ENCODE measurements around the gene THBD.
"Not testable (repeated sequence)": the region's sequence is repeated elsewhere in the genome, so short reads cannot be mapped to it uniquely, and the experiment has no call there.

The THBD gene

DNA sequence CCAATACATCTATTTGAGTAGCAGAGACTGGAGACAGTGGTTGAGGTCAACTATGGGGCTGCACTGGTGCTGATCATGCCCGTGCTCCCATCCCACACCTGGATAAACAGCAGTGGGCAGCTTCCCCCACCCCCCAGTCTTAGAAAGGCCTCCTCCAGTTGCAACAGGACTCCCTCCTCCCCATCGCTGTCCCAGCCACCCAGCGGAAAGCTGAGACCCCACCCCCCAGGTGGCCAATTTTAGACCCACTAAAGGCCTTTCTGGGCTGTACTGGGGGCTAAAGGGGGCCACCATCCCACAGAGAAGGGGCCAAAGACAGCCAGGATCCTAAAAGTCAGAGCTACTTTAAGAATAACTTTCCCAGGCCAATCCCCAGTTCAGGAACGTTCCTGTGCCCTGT is 15.6 kb downstream of the THBD start:
- DNase-seq, result no peak

DNA sequence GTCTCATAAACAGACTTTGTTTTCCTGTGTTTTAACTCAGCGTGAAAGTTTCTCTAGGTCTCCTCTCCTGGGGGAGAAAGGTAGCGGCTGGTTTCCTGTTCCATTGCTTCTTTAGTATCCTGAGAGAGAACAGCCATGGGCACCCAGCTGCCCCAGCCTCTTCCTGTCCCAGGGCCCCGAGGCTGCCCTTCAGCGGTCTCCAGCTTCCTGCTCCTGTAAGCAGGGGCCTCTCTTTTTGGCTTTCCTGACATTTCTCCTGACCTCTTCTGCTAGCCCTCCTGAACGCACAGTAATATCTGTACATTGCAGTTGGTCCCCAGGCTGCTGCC is 16.8 kb downstream of the THBD start:
- DNase-seq, result no peak

DNA sequence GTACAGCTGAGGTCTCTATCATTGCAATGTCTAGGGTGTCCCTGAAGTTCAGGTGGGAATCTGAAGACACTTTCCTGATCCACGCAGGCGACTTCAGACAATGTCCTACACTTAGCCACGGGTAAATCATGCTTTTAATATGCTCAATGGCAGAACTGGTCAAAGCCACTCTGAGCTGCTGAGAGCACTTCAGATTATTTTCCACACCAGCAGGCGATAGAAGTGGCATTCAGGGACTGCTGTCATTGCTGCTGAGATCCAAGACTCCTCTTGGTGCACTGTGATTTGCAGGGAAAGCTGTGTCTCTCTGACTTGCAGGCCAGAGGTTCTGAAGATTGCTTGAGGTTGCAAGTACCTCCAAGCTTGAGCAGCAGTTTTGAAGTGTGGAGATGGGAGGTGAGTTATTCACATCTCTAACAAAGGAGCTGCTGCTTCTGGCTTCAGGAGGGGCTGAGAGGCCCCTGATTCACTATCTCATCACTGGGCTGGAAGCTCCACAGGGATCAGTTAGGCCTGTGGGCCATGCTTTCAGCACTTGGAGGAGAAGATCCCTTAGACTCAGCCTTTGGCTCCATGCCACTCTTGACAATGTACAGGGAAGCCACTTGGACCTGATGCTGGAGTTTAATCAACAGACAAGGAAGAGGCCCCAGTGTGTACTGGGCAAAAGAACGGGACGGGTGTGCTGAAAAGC is 17.3 kb downstream of the THBD start:
- DNase-seq, result no peak

DNA sequence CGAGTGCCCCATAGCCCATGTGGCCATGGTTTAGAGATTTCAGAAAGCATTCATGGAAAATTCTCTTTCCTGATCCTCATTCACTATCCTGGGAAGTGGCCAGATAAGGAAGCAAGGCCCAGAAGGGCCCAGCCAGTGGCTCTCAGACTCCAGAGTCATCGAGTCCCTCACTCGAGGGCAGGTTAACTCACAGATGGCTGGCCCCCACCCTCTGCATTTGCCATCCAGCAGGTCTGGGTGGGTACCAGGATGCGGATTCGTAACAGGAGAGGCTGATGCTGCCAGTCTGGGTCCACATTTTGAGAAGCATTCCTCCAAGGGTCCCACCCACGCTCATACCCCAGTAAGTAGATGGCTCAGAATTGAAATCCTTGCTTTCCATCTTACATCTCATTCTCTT is 18.1 kb downstream of the THBD start:
- no peak for DNase-seq

DNA sequence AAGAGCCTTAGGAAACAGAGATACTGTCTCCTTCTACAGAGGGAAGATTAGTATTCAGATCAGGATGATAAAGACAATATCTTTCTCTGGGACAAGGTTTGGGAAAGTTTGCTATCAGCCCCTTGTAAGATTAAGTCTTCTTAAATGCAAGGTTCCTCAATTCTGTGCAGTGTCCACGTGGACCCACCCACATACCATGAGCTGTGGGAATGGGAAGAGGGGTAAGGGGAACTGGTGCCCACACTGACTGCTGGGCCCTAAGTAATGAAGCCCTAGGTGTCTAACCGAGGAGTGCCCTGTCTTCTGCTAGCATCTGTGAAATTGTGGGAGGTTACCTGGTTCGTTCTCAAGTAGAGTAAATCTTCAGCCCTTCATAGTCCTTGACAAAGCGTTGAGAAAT is 20.1 kb downstream of the THBD start:
- DNase-seq, result no peak

DNA sequence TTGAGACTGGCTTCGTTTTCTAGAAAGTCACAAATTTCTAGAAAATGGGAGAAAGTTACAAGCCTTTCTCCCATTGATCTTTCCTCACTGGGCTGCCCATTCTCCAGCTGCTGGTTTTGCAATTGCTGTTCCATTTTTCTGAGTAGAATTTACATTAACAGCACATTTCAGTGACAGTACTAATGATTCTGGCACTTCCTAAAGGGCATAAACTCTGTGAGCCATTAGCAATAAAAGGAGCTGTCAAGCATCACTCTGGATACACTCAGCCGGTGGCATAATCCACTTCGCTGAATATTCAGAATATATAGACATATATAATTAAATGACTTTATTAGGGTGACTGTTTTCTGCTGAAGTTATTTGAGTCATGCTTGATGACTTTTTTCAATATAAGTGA is 21.1 kb downstream of the THBD start:
- no peak for DNase-seq

DNA sequence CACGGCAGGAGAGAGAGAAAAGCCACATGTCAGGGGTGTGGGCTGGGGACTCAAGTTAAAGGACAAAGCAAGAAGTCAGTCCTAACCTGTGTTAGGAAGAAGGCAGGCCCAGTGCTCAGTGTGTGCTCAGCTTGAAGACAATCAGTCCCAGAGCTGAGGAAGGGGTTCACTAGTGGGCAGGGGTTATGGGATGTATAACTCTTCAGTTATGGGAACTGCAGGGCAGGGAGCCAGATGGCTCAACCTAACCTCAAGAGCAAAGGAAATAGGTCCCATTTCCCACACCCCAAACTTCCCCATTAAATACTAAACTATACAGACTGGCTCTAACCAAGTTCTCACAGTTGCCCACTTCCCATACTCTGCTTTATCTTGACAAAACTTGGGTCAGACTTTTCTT is 21.8 kb downstream of the THBD start:
- no peak for DNase-seq

DNA sequence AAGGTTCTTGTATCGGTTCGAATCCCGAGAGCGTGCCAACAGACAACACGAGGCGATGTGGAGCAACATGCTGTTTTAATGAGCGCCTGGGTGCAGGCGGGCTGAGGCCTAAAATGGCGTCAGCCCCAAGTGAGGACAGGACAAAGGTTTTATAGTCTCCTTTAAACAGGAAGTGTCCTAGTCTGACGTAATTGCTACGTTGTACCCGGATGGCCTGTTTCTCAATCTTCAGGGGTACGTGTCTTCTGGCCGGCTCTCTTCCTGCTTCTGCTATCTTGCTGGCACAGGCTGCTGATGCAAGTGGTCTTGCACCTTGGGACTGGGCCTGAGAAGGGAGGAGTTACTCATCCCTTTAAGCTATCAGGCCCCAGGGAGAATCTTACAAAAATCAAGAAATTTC is 24.0 kb downstream of the THBD start:
- DNase-seq, result not testable (repeated sequence)

DNA sequence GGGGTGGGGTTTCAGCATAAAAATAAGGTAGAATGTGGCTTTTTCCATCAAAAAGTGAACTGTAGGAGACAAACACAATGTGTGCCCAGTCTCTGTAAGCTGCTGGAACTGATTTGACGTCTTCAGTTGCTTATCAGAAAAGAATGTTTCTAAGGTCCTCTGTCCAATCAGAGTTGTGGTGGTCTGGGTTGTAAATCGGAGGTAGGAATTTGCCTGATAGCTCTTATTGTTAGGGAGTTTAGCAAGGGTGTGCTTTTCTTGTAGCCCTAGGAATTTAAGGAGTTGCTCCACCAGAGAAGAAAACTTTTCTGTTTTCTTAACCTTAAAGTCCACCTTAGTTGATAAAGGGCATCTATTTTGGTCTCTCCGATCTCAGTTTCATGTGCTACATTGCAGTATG is 24.8 kb downstream of the THBD start:
- DNase-seq, result no peak

DNA sequence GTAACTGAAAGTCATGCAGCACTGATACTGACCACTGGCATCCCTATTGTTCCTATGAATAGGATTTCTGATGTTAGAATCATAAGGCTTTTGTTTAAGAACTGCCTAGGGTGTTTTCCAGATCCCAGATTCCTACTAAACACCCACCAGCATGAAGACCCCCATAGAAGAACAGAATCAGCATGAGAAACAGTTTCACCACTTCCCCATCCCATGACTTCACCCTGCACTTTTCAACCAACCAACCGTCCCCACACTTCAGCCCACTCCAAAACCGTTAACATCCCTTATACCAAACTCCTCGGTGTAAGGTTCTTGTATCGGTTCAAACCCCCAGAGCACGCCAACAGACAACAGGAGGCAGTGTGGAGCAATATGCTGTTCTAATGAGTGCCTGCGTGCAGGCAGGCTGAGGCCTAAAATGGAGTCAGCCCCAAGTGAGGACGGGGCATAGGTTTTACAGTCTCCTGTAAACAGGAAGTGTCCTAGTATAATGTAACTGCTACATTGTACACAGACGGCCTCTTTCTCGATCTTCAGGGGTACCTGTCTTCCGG is 25.8 kb downstream of the THBD start:
- DNase-seq, result no peak

DNA sequence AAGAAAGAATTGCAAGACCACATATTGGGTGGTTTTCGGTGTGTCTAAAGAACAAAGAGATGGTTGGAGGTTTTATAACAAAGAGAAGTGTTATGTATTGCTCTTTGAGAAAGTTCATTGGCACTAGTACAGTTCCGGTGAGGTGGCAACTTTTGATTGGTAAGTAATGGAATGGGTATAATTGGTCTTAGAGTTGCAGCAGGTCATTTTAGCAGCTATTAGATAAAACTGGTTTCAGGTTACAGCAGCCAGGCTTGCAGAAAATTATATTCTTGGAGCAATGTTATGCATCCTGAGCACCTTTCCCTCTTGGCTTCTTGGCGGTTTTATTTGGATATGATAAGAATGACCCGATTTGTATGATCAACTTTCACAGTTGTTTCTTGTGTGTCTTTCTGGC is 26.6 kb downstream of the THBD start:
- DNase-seq, result no peak

DNA sequence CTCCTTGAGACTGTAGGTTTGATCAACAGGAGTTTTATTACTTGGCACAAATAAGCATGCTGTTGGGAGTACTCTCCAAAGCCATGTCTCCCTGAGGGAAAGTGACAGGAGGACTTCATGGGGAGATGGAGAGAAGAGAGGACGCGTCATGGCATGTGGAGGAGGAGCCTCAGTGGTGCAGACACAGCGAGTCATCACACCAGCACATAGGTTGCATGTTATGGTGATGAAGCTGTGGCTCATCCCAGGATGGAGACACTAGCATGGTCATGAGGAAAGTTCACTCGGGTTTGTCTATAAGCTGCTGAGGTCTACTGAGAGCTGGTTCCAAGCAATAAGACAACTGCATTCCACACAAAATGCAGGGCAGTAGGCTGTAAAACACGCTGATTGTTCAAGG is 27.5 kb downstream of the THBD start:
- no peak for DNase-seq

DNA sequence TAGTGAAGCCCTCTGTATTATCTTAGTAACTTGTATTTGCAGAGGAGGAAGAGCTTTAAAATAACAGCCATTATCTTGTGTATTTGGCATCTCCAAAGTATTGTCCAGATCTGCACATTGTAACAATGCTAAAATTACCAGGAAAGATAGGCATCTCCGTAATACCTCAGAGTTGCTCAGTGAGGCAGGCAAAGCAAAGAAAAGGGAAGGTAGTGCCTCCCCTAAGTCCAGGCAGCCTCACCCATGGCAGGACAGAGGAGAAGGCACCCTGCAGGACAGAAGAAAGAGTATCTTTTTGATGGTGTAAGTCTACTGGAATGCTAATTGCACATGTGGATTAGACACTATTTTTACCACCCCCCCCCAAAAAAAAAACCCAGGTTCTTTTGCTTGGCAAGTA is 27.9 kb downstream of the THBD start:
- DNase-seq, result no peak

DNA sequence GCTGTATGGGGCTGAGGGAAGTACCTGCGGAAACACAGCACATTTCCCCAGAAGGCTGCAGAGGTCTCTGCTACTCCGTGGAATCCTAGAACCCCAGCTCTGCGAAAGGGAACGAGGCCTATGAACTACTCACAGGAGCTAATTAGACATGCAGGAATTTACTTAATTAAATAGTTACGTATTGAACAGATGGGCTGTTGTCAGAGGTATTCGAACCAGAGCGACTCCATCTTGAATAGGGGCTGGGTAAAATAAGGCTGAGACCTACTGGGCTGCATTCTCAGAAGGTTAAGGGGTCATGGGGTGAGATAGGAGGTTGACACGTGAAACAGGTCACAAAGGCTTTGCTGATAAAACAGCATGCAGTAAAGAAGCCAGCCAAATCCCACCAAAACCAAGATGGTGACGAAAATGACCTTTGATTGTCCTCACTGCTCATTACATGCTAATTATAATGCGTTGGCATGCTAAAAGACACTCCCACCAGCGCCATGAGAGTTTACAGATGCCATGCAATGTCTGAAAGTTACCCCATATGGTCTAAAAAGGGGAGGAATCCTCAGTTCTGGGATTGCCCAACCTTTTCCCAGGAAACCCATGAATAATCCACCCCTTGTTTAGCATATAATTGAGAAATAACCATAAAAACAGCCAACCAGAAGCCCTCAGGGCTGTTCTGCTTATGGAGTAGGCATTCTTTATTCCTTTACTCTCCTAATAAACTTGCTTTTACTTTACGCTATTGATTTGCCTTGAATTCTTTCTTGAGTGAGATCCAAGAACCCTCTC is 29.0 kb downstream of the THBD start:
- no peak for DNase-seq

DNA sequence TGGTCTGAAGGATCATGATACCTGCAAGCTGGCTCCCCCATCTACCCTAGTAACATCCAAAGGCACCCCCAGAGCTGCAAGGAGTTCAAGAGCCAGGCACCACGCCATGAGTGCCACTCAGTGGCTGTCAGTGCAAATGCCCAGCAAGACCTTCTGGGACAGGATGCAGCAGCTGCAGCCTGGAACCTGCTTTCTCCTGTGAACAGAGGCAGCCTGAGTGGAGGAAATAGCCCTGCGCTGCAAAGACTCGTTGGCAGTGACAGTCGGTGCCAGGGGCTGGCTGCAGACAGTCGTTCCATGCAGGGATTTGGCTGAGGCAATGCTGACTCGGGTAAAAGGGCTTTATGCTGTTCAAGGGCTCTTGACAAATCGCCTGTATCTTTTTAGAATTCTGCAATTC is 30.1 kb downstream of the THBD start:
- DNase-seq, result no peak

DNA sequence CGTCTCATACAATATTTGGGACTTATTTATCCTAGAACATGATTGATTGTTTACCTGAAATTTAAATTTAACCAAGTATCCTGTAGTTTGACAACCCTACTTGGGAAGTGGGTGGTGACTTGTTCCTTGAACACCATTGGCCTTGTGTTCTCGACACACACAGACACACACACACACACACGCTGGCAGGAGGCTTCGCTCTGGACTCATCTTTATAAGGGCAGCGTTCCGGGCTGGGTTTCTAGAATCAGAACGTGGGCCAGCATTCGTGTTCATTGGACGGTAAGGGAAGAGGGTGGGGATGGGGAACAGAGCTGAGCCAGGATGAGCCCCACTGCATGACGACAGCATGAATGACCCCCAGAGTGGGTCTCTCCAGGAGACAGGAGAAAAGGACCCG is 30.5 kb downstream of the THBD start:
- no peak for DNase-seq

DNA sequence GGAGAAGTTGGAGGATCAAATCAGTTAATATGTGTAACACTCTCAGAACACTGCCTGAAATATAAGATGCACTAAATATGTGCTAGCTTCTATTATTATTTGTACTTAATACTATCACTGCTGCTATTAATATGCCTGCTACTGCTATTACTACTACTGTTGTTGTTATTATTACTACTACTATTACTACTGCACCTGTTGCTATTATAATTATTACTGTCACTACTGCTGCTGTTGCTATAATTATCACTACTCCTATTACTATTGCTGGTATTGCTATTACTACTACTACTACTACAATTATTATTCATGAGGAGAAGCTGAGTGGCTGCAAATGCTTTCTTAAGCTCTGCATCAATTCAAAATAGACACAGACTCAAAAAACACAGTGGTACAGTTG is 31.0 kb downstream of the THBD start:
- no peak for DNase-seq

DNA sequence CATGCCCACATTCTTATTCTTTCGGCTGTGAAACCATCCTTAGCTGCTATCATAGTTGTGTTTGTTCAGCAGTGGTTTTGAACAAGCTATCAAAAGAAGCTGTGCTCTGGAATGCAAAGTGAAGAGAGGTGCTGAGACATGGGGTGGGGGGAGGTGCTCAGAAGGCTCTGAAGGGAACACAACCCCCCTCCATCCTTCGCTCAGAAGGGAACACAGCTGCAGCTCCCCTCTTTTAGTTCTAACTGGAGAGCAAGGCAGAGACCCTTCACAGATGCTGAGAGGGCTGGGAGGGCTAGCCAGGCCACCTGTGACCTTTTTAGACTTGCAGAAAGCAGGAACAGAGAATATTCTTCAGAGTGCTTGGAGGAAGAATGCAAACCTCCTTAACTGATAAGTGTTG is 32.0 kb downstream of the THBD start:
- no peak for DNase-seq

DNA sequence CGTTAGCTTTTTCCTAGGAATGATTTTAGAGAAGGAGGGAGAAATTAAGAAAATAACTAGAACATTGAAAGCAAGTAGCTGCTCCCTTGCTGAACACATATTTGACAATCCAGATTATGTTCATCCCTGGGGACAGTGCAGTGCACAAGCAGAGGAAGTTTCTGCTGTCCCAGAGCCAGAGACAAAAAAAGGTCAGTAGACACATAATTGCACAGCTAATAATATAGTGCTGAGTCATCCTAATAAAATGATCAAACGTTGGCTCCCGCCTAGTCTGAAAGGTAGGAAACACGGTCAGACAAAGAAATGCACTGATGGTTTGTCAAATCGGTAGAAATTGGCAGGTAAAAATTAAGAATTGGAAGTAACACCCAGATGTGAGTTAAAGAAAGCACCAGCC is 36.0 kb downstream of the THBD start:
- DNase-seq, result no peak

DNA sequence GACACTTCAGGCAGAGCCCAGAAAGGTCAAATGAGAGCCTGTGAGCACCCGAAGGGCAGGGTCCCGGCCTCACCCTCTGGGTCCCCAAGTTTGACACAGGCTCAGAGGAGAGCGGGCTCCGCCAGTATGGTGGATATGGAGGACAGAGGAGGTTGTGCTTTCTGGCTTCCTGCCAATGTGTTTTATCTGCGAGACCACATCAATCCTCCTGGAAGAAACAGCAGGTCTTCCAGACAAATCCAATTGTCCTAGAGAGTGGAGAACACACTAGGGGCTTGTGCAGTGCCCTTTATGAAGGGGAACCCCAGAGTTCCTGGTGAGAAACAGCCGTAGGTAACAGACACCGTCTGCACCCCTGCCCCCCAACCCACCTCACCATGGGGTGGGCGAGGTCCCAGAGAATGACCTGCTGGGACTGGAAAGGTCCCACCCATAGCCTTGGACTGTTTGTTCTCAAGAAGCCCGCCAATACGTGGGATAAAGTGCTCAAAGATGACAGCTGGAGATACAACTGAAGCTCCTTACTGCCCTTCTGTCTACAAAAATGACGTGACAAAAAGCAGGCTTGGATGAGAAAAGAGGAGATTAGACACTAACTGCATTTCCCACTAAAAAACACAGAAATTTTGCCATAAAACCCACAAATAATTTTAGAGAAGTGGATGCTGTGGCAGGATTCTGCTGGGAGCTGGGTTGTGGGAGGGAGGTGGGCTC is 38.3 kb downstream of the THBD start:
- no peak for DNase-seq

DNA sequence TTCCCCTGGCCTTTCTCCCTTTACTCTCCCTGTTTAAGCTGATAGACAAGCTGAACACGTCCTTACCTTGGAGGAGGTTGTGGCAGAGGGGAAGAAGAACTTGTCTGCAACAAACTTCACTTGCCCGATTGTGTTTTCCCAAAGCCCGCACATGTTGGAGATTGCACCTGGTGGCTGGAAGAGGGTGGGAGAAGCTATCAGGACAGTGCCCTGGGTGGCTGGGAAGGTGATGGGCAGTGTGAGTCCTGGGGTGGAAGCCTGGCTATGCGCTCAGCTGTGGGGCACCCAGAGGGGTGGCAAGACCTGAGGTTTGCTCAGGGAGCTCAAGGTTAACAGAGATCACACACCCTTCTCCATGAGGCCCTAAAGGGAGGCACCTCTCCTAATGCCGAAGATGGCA is 39.4 kb downstream of the THBD start:
- no peak for DNase-seq

DNA sequence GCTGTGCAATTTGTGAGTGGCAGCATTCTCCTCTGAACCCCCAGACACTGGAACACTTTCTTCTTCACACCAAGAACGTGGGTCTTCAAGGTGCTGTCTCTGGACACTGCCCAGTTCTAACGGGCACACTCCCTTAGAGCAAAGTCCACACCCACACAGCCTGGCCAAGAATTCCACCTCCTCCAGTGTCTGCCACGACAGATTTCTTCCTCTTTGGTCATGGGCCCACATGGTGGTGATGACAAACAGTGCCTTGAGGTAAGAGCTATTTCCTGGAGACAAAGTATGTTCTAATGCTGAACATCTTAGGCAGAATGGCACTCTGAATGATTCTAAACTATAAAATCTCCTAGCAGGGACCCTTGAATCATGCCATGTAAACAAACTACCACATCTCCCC is 39.8 kb downstream of the THBD start:
- DNase-seq, result no peak

DNA sequence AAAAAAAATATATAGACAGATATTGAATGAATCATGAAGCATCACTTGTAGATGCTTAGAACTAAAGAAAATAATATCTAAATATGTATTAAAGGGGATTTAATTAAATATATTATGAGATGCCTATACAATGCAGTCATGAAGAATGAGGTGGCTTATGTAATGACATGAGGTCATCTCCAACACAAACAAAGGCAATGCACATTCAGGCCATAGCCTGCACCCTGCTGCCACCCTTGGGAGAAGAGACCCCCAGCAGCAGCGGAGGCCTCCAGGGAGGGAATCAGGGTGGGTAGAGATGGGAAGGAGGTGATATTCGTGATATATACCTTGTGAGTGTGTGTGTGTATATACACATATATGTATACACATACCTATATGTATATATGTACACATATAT is 40.8 kb downstream of the THBD start:
- no peak for DNase-seq

Measured in stimulated activated CD4-positive, alpha-beta T cell treated with anti-CD3 and anti-CD28 coated beads, Interleukin-15, amount 100 ng/mL, for 24 hours (primary cell).